K562 (cell line): ENCODE results near the gene KIF21A. TPM values are rescaled to one million over a fixed set of nuclear protein-coding genes. Genes with fewer than 3 reads are reported as not detected.

Experiments used
- CHCHD3 ChIP-seq: fragments of 250-450 bp; sonication (Bioruptor Pico); IDR thresholded peaks from 2 replicates; pipeline ENCODE4 v2.1.2; 2022; ENCODE audit warnings: mild to moderate bottlenecking
- FOXJ2 ChIP-seq: fragments of 200-800 bp; sonication (Bioruptor generic); IDR thresholded peaks from 2 replicates; pipeline ENCODE4 v1.6.1; 2016; ENCODE audit warnings: missing genetic modification characterization, missing compliant biosample characterization
- GMEB1 ChIP-seq: fragments of 250-450 bp; sonication (Bioruptor Pico); IDR thresholded peaks from 2 replicates; pipeline ENCODE4 v1.4.0; 2020; ENCODE audit warnings: mild to moderate bottlenecking
- LCOR ChIP-seq: sonication (generic); formaldehyde crosslinking; IDR thresholded peaks from 2 replicates; pipeline ENCODE4 v1.8.0; 2022; ENCODE audit warnings: mild to moderate bottlenecking, missing genetic modification reagents
- OTX1 ChIP-seq: fragments of 450-650 bp; formaldehyde crosslinking; IDR thresholded peaks from 2 replicates; pipeline ENCODE4 v1.4.0; 2022; ENCODE audit warnings: mild to moderate bottlenecking
- RAD21 ChIP-seq, 2 experiments: fragments of 250-450 bp in 1 of 2; fragments of 450-650 bp in 1 of 2; sonication (Bioruptor Pico) in 1 of 2; formaldehyde crosslinking in 1 of 2; IDR thresholded peaks in 1 of 2; conservative IDR thresholded peaks in 1 of 2; 2 replicates each; pipeline versions ENCODE4 v1.4.0 to v1.8.0; 2020 to 2022; ENCODE audit warnings: mild to moderate bottlenecking in 2 of 2, moderate library complexity in 1 of 2
- RBFOX2 ChIP-seq: fragments of 200-400 bp; formaldehyde crosslinking; IDR thresholded peaks from 2 replicates; pipeline ENCODE4 v1.6.1; 2017; ENCODE audit warnings: low read depth, mild to moderate bottlenecking, low read length, moderate library complexity
- ZNF311 ChIP-seq: fragments of 250-450 bp; sonication (Bioruptor Pico); IDR thresholded peaks from 2 replicates; pipeline ENCODE4 v1.4.0; 2020; ENCODE audit warnings: mild to moderate bottlenecking, moderate library complexity
- ZNF316 ChIP-seq: fragments of 450-650 bp; IDR thresholded peaks from 2 replicates; pipeline ENCODE4 v1.6.1; 2016
- ZNF347 ChIP-seq: fragments of 450-650 bp; formaldehyde crosslinking; IDR thresholded peaks from 2 replicates; pipeline ENCODE4 v1.4.0; 2020; ENCODE audit warnings: low read depth, mild to moderate bottlenecking, moderate library complexity
- polyA plus RNA-seq, 8 experiments: library from polyadenylated mRNA; depleted of rRNA in 4 of 8; stranded (reverse) in 5 of 8; unstranded in 3 of 8; fragments of >200 nt; fragmentation: Nextera tagmentation in 2 of 8; fragmentation: Illumina TruSeq in 1 of 8; extraction: Ambion mirVana in 2 of 8; extraction: Trizol in 1 of 8; gene quantifications; 2 replicates each; pipeline versions ENCODE4 v1.2.1 to v1.2.3, GENCODE V29; 2011 to 2014; ENCODE audit warnings: inconsistent platforms in 1 of 8, missing spikeins in 1 of 8
- total RNA-seq, 7 experiments: library from RNA; depleted of rRNA in 6 of 7; stranded (reverse); fragments of >200 nt in 6 of 7; fragmentation: Illumina TruSeq in 2 of 7; extraction: Trizol in 2 of 7; gene quantifications; 2 replicates each; pipeline versions ENCODE4 v1.2.1 to v1.2.3, GENCODE V29; 2011 to 2021; ENCODE audit warnings: low replicate concordance in 1 of 7
- TF ChIP-seq, protein P1 (sequence below), 2 experiments: fragments of 450-650 bp; conservative IDR thresholded peaks; 2 replicates each; pipeline ENCODE4 v1.6.1; 2017; ENCODE audit warnings: mild to moderate bottlenecking in 2 of 2, moderate library complexity in 2 of 2
- TF ChIP-seq, protein P2 (sequence below), 2 experiments: IDR thresholded peaks; 2 replicates each; pipeline ENCODE4 v1.6.1; 2012; ENCODE audit warnings: improper control_type of control experiment in 2 of 2, low read depth in 2 of 2, low read length in 2 of 2, borderline replicate concordance in 1 of 2
- TF ChIP-seq, protein P3 (sequence below): sonication (generic); formaldehyde crosslinking; IDR thresholded peaks from 2 replicates; pipeline ENCODE4 v1.9.0; 2022; ENCODE audit warnings: mild to moderate bottlenecking, missing genetic modification reagents
- TF ChIP-seq, protein P4 (sequence below): fragments of 450-650 bp; IDR thresholded peaks from 2 replicates; pipeline ENCODE4 v1.6.1; 2016; ENCODE audit warnings: missing biosample characterization, missing genetic modification characterization
- TF ChIP-seq, protein P5 (sequence below): sonication (generic); formaldehyde crosslinking; IDR thresholded peaks from 2 replicates; pipeline ENCODE4 v1.8.1; 2022; ENCODE audit warnings: missing genetic modification reagents
- TF ChIP-seq, protein P6 (sequence below): fragments of 450-650 bp; formaldehyde crosslinking; IDR thresholded peaks from 2 replicates; pipeline ENCODE4 v1.4.0; 2020; ENCODE audit warnings: mild to moderate bottlenecking, moderate library complexity

KIF21A gene
- total and polyA plus RNA-seq, 9 of the 15 experiments (the other 6 are each of a cell fraction or from before 2014, with no cell fraction given) = 17.7 to 45.0 (median 30.3) TPM

GRCh38 chr12:39443081-39443928 is at the start of gene KIF21A (continued):
- TF ChIP-seq LCOR (CRISPR knock-in tag) (no peak), GMEB1 (peak; percentile 91), ZNF347 (no peak), FOXJ2 (tag) (peak; percentile 65; the same call in 1 of the 2 replicates), ZNF311 (CRISPR knock-in tag) (no peak), RBFOX2 (no peak; the same call in 1 of the 2 replicates), RAD21 (CRISPR knock-in tag; conservative IDR thresholded peaks at IDR 0.05 in 1 of 2, IDR thresholded peaks at IDR 0.05 in 1 of 2) (peak; percentile 48 to 54), OTX1 (0 out of 2 replicates have a peak, but pooled peaks have one; percentile 21), ZNF316 (no peak), CHCHD3 (CRISPR knock-in tag) (peak; percentile 48; the same call in 1 of the 2 replicates)
- TF ChIP-seq, protein P1, sequence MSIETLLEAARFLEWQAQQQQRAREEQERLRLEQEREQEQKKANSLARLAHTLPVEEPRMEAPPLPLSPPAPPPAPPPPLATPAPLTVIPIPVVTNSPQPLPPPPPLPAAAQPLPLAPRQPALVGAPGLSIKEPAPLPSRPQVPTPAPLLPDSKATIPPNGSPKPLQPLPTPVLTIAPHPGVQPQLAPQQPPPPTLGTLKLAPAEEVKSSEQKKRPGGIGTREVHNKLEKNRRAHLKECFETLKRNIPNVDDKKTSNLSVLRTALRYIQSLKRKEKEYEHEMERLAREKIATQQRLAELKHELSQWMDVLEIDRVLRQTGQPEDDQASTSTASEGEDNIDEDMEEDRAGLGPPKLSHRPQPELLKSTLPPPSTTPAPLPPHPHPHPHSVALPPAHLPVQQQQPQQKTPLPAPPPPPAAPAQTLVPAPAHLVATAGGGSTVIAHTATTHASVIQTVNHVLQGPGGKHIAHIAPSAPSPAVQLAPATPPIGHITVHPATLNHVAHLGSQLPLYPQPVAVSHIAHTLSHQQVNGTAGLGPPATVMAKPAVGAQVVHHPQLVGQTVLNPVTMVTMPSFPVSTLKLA (conservative IDR thresholded peaks at IDR 0.05) = peak in 1 of 2 experiments; percentile 36; a peak in 2 of 4 replicates
- TF ChIP-seq, protein P2, sequence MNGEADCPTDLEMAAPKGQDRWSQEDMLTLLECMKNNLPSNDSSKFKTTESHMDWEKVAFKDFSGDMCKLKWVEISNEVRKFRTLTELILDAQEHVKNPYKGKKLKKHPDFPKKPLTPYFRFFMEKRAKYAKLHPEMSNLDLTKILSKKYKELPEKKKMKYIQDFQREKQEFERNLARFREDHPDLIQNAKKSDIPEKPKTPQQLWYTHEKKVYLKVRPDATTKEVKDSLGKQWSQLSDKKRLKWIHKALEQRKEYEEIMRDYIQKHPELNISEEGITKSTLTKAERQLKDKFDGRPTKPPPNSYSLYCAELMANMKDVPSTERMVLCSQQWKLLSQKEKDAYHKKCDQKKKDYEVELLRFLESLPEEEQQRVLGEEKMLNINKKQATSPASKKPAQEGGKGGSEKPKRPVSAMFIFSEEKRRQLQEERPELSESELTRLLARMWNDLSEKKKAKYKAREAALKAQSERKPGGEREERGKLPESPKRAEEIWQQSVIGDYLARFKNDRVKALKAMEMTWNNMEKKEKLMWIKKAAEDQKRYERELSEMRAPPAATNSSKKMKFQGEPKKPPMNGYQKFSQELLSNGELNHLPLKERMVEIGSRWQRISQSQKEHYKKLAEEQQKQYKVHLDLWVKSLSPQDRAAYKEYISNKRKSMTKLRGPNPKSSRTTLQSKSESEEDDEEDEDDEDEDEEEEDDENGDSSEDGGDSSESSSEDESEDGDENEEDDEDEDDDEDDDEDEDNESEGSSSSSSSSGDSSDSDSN (IDR thresholded peaks at IDR 0.05; ENCODE audit: borderline replicate concordance in 1 of 2, low read depth in 2 of 2, low read length in 2 of 2) = peak; percentile 96
- TF ChIP-seq, protein P3, sequence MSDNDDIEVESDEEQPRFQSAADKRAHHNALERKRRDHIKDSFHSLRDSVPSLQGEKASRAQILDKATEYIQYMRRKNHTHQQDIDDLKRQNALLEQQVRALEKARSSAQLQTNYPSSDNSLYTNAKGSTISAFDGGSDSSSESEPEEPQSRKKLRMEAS (CRISPR knock-in tag) = peak; percentile 45
- TF ChIP-seq, protein P4, sequence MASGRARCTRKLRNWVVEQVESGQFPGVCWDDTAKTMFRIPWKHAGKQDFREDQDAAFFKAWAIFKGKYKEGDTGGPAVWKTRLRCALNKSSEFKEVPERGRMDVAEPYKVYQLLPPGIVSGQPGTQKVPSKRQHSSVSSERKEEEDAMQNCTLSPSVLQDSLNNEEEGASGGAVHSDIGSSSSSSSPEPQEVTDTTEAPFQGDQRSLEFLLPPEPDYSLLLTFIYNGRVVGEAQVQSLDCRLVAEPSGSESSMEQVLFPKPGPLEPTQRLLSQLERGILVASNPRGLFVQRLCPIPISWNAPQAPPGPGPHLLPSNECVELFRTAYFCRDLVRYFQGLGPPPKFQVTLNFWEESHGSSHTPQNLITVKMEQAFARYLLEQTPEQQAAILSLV (tag) = no peak
- TF ChIP-seq, protein P5, sequence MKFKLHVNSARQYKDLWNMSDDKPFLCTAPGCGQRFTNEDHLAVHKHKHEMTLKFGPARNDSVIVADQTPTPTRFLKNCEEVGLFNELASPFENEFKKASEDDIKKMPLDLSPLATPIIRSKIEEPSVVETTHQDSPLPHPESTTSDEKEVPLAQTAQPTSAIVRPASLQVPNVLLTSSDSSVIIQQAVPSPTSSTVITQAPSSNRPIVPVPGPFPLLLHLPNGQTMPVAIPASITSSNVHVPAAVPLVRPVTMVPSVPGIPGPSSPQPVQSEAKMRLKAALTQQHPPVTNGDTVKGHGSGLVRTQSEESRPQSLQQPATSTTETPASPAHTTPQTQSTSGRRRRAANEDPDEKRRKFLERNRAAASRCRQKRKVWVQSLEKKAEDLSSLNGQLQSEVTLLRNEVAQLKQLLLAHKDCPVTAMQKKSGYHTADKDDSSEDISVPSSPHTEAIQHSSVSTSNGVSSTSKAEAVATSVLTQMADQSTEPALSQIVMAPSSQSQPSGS (CRISPR knock-in tag) = no peak
- TF ChIP-seq, protein P6, sequence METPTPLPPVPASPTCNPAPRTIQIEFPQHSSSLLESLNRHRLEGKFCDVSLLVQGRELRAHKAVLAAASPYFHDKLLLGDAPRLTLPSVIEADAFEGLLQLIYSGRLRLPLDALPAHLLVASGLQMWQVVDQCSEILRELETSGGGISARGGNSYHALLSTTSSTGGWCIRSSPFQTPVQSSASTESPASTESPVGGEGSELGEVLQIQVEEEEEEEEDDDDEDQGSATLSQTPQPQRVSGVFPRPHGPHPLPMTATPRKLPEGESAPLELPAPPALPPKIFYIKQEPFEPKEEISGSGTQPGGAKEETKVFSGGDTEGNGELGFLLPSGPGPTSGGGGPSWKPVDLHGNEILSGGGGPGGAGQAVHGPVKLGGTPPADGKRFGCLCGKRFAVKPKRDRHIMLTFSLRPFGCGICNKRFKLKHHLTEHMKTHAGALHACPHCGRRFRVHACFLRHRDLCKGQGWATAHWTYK (CRISPR knock-in tag) = peak; percentile 59; the same call in 1 of the 2 replicates
